Neural crest cell (in vitro differentiated cells): ENCODE measurements around the gene MUC2. TPM values are rescaled to one million over a fixed set of nuclear protein-coding genes. Genes with fewer than 3 reads are reported as not detected.

Experiments used
- DNase-seq: peaks from one replicate; pipeline ENCODE4 v3.0.0; 2021; ENCODE audit warnings: low read depth, mixed read lengths, low spot score
- H3K27ac Mint-ChIP-seq: one replicate; pipeline ENCODE4 v1.8.0; 2021; ENCODE audit warnings: mild to moderate bottlenecking, mixed read lengths; ENCODE audit not compliant: unreplicated experiment
- H3K27me3 Mint-ChIP-seq: 2 replicates; pipeline ENCODE4 v1.8.0; 2021; ENCODE audit warnings: low read depth, mild to moderate bottlenecking, mixed read lengths
- H3K36me3 Mint-ChIP-seq: 2 replicates; pipeline ENCODE4 v1.8.0; 2021; ENCODE audit warnings: low read depth, mild to moderate bottlenecking, mixed read lengths
- H3K4me1 Mint-ChIP-seq: 2 replicates; pipeline ENCODE4 v1.8.0; 2021; ENCODE audit warnings: mixed read lengths
- H3K4me3 Mint-ChIP-seq: one replicate; pipeline ENCODE4 v1.8.0; 2021; ENCODE audit warnings: mild to moderate bottlenecking, mixed read lengths
- H3K9me3 Mint-ChIP-seq: 2 replicates; pipeline ENCODE4 v1.8.0; 2021; ENCODE audit warnings: mixed read lengths
- total RNA-seq: library from RNA; stranded (reverse); gene quantifications from 2 replicates; pipeline ENCODE4 v1.2.1, GENCODE V29; 2021
- TF ChIP-seq, protein P1 (sequence below): fragments of 200-600 bp; sonication (generic); conservative IDR thresholded peaks from 2 replicates; pipeline ENCODE4 v1.5.0; 2021; ENCODE audit warnings: antibody characterized with exemption, mild to moderate bottlenecking

The MUC2 gene
- total RNA-seq, 1 donor from 2014 or later = not detected

- Mint-ChIP-seq H3K27ac (no peak overlapping the region), H3K9me3 (no peaks in the 10 kb centered on the region), H3K36me3 (peaks cover 3% of the 10 kb centered on the region), H3K27me3 (no peaks in the 10 kb centered on the region), H3K4me3 (no peak overlapping the region), H3K4me1 (no peaks in the 10 kb centered on the region)
- no peak for DNase-seq
- TF ChIP-seq, protein P1, sequence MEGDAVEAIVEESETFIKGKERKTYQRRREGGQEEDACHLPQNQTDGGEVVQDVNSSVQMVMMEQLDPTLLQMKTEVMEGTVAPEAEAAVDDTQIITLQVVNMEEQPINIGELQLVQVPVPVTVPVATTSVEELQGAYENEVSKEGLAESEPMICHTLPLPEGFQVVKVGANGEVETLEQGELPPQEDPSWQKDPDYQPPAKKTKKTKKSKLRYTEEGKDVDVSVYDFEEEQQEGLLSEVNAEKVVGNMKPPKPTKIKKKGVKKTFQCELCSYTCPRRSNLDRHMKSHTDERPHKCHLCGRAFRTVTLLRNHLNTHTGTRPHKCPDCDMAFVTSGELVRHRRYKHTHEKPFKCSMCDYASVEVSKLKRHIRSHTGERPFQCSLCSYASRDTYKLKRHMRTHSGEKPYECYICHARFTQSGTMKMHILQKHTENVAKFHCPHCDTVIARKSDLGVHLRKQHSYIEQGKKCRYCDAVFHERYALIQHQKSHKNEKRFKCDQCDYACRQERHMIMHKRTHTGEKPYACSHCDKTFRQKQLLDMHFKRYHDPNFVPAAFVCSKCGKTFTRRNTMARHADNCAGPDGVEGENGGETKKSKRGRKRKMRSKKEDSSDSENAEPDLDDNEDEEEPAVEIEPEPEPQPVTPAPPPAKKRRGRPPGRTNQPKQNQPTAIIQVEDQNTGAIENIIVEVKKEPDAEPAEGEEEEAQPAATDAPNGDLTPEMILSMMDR = no peak
Measured at GRCh38 chr11:1027483-1028290, 47.0 kb upstream of the MUC2 start.

- Mint-ChIP-seq H3K4me1 (no peaks in the 10 kb centered on the region), H3K27me3 (no peaks in the 10 kb centered on the region), H3K36me3 (peaks cover under 1% of the 10 kb centered on the region), H3K9me3 (no peaks in the 10 kb centered on the region), H3K27ac (no peak overlapping the region), H3K4me3 (no peak overlapping the region)
- DNase-seq = no peak
- TF ChIP-seq, protein P1 = no peak
Measured at GRCh38 chr11:1028291-1028540, 46.5 kb upstream of the MUC2 start.

DNA sequence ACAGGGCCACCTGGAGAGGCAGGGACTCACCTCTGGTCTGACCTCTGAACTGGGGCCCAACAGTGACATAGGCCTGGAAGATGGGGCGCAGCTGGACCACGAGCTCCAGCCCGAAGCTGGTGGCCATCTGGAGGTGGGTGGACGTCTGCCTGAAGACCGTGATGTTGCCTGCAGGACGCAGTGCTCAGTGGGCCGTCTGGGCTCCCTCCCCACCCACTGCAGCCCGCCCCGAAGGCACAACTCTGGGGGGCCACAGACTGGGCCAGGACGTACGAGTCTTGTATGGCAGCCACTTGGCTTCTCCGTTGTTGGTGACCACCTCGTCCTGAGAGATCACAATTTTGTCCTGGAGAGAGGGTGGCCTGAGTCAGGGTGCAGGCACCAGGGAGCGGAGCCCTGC lies 46.1 kb upstream of the MUC2 start:
- Mint-ChIP-seq H3K4me1 (no peaks in the 10 kb centered on the region), H3K4me3 (no peak overlapping the region), H3K36me3 (no peaks in the 10 kb centered on the region), H3K9me3 (no peaks in the 10 kb centered on the region), H3K27me3 (no peaks in the 10 kb centered on the region), H3K27ac (no peak overlapping the region)
- TF ChIP-seq, protein P1 = no peak
- no peak for DNase-seq

DNA sequence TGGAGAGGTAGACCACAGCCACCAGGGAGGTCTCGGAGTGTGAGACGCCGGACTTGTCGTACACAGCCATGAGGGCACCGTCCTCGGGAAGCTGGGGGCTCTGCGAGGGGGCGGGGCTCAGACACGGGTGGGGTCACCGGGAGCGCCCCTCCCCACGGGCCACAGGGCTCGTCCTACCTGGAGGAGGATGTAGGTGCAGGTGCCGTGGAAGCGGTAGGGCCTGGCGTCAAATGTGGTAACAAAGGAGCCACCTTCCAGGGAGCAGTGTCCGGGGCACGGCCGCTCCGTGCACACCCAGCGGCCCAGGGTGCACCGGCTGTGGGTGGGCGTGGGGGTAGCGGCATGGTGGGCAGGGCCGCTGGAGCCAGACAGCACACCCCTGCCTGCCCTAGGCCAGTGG lies 45.6 kb upstream of the MUC2 start:
- Mint-ChIP-seq H3K36me3 (no peaks in the 10 kb centered on the region), H3K4me3 (no peak overlapping the region), H3K4me1 (no peaks in the 10 kb centered on the region), H3K27ac (no peak overlapping the region), H3K9me3 (no peaks in the 10 kb centered on the region), H3K27me3 (no peaks in the 10 kb centered on the region)
- DNase-seq = no peak
- TF ChIP-seq, protein P1 = no peak

DNA sequence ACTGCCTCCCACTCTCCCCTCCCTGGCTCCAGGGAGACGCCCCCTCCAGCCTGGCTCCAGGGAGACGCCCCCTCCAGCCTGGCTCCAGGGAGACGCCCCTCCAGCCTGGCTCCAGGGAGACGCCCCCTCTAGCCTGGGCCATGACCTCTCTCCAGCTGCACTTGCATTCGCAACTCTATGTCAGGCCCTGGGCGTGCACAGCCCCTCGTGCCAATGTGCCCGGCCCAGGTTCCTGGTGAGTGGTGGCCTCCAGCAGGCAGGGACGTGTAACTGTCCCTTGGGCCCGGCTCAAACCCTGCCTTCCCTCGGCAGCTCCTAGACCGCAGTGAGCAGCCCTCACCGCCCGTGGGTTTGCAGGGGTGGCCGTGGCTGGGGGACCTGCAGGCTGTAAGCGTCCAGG lies 45.0 kb upstream of the MUC2 start:
- Mint-ChIP-seq H3K4me1 (no peaks in the 10 kb centered on the region), H3K9me3 (no peaks in the 10 kb centered on the region), H3K27ac (no peak overlapping the region), H3K4me3 (no peak overlapping the region), H3K27me3 (no peaks in the 10 kb centered on the region), H3K36me3 (no peaks in the 10 kb centered on the region)
- no peak for DNase-seq
- TF ChIP-seq, protein P1 = no peak
